Measurements from ENCODE around the gene CASP7.

- no peak for TF ChIP-seq CTCF (IDR thresholded peaks at IDR 0.05)
- TF ChIP-seq POLR2AphosphoS5 (IDR thresholded peaks at IDR 0.05) = no peak
Observed at GRCh38 chr10:113644185-113645120, 35.3 kb upstream of the CASP7 start.
